GM08714 (cell line): ENCODE data around the gene NOSTRIN.
"Not testable (repeated sequence)": the region's sequence is repeated elsewhere in the genome, so short reads cannot be mapped to it uniquely, and the experiment has no call there.

Source experiments
- H3K4me3 ChIP-seq: fragments of 200-500 bp; sonication (Bioruptor generic); 2 replicates; pipeline ENCODE4 v1.5.1; 2014; ENCODE audit warnings: mild to moderate bottlenecking, low read length, inconsistent platforms
- ZNF274 ChIP-seq: IDR thresholded peaks from 2 replicates; pipeline ENCODE4 v1.6.1; 2012; ENCODE audit warnings: mild to moderate bottlenecking, low read depth, low read length

Gene NOSTRIN

GRCh38 chr2:168858146-168858545, 55.7 kb downstream of the NOSTRIN start:
- TF ChIP-seq ZNF274, result no peak

DNA sequence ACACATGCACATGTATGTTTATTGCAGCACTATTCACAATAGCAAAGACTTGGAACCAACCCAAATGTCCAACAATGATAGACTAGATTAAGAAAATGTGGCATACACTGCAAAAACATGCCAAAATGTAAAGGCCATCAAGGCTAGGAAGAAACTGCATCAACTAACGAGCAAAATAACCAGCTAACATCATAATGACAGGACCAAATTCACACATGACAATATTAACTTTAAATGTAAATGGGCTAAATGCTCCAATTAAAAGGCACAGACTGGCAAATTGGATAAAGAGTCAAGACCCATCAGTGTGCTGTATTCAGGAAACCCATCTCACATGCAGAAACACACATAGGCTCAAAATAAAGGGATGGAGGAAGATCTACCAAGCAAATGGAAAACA, 64.7 kb downstream of the NOSTRIN start:
- not testable (repeated sequence) for H3K4me3 ChIP-seq

More at GRCh38 chr2:168858146-168858545, 55.7 kb downstream of the NOSTRIN start:
- no peak overlapping the region for H3K4me3 ChIP-seq

DNA sequence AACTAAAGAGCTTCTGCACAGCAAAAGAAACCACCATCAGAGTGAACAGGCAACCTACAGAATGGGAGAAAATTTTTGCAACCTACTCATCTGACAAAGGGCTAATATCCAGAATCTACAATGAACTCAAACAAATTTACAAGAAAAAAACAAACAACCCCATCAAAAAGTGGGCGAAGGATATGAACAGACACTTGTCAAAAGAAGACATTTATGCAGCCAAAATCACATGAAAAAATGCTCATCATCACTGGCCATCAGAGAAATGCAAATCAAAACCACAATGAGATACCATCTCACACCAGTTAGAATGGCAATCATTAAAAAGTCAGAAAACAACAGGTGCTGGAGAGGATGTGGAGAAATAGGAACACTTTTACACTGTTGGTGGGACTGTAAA, 67.9 kb downstream of the NOSTRIN start:
- H3K4me3 ChIP-seq, result not testable (repeated sequence)

DNA sequence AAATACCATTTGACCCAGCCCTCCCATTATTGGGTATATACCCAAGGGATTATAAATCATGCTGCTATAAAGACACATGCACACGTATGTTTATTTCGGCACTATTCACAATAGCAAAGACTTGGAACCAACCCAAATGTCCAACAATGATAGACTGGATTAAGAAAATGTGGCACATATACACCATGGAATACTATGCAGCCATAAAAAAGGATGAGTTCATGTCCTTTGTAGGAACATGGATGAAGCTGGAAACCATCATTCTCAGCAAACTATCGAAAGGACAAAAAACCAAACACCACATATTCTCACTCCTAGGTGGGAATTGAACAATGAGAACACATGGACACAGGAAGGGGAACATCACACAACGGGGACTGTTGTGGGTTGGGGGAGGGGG, 68.4 kb downstream of the NOSTRIN start:
- not testable (repeated sequence) for H3K4me3 ChIP-seq

DNA sequence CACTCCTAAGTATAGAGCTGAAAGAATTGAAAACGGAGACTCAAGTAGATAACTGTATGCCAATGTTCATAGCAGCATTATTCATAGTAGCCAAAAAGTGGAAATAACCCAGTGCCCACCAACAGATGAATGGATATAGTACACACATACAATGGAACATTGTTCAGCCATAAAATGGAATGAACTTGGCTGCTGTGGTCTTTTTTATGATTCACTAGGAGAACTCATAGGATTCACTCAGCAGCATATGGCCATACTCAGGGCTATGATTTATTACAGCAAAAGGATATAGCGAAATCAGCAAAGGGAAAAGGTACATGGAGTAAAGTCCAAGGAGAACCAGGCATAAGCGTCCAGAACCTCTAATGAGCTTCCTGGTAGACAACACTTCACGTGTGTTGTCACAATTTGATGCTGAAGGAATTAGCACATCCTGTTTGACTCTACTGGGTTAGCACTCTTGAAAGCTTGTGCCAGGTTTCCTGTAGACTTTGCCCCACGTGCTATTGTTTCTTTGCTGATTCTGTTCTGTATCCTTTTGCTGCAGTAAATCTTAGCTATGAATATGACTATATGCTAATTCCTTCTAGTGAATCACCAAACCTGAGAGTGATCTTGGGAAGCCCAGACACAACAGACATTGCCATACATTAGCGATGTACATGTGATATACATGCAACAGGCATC, 72.1 kb downstream of the NOSTRIN start:
- no peak overlapping the region for H3K4me3 ChIP-seq
- no peak for TF ChIP-seq ZNF274

GRCh38 chr2:168882163-168882562, 79.7 kb downstream of the NOSTRIN start:
- not testable (repeated sequence) for H3K4me3 ChIP-seq

DNA sequence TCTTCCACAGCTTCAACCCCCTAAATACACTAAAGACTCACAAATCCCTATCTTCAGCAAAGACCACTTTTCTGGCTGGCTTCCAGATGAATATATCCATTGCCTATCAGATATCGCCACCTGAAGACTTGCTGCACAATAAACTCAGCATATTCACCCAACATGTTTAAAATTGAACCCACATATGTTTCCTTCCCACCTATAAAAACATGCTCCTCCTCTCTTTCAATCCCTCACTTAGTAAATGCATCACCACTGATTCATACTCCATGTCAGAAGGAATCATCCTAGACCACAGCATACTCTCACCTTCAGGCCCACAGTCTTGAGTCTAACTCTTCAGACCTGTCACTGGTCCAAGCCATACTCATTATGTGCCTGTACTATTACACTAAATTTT, 82.5 kb downstream of the NOSTRIN start:
- no peak overlapping the region for H3K4me3 ChIP-seq
- TF ChIP-seq ZNF274, result no peak

DNA sequence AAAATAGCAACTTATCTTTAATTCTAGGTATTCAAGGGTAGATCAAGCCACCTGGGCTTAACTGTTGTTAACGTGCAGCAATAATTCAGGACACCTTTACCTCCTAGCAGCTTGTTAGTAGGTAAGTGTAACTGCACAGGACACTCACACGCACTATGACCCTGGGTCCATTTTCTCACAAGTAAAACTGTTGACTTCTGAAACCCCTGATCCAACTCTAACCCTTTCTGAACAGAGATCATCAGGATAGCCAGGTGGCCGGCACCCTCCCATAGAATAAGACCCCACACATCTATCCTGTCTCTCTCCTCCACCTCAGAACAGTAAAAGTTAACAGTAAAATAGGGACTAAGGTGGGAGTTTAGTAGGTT, 87.2 kb downstream of the NOSTRIN start:
- no peak for TF ChIP-seq ZNF274
- peak overlapping the region; percentile 86 for H3K4me3 ChIP-seq

GRCh38 chr2:168890006-168890782, 87.8 kb downstream of the NOSTRIN start, which contains the start of gene SPC25:
TSS of gene SPC25 (minus strand) at chr2:168890430. CDS start at chr2:168889519, 911 bp downstream.
- no peak for TF ChIP-seq ZNF274

GRCh38 chr2:168892327-168892726, 89.9 kb downstream of the NOSTRIN start:
- TF ChIP-seq ZNF274, result no peak
- H3K4me3 ChIP-seq, result no peak overlapping the region

More at GRCh38 chr2:168890006-168890782, 87.8 kb downstream of the NOSTRIN start, which contains the start of gene SPC25:
- peak within 1 kb of the TSS; percentile 86 for H3K4me3 ChIP-seq

GRCh38 chr2:168894101-168894500, 91.7 kb downstream of the NOSTRIN start:
- H3K4me3 ChIP-seq, result no peak overlapping the region
- TF ChIP-seq ZNF274, result no peak

DNA sequence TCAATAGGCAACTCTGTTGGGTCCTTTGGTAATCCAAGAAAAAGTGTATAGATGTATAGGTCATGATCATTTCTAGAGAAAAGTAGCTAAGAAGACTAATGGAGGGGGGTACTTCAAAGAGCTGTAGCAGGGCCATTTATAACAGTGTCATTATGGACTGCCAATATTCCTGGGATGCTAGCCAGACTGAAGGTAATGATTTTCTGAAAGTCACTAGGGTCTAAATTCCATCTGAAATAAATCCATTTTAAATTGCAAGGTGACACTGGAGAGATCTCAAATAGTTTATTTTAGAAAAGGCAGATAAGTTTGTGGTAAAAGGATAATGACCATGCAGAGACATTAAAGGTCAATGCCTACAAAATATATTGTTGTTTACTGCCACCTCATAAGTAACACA, 92.3 kb downstream of the NOSTRIN start:
- TF ChIP-seq ZNF274, result no peak
- no peak overlapping the region for H3K4me3 ChIP-seq

- TF ChIP-seq ZNF274, result no peak
- H3K4me3 ChIP-seq, result no peak overlapping the region
These were observed 93.3 kb downstream of the NOSTRIN start for GRCh38 chr2:168895771-168896170.

DNA sequence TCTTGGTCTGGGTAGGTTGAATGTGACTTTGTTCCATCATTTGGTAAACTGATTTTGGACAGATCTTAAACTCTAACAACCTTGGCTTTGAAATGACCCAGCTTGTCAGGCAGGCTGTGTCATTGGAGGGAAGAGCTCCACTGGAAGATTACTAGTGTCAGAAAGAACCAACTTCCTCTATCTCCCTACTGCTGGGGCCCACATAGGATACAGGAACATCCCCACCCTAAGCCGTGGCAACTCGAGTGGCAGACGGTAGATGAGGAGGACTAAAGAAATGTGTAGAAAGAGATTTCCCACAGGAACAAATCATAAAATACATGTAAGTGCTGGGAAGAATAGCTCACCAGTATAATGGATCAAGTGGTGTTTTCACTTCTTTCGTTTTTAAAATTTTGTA, 94.3 kb downstream of the NOSTRIN start:
- TF ChIP-seq ZNF274, result no peak
- no peak overlapping the region for H3K4me3 ChIP-seq

GRCh38 chr2:168897449-168897848, 95.0 kb downstream of the NOSTRIN start:
- TF ChIP-seq ZNF274, result no peak
- no peak overlapping the region for H3K4me3 ChIP-seq

DNA sequence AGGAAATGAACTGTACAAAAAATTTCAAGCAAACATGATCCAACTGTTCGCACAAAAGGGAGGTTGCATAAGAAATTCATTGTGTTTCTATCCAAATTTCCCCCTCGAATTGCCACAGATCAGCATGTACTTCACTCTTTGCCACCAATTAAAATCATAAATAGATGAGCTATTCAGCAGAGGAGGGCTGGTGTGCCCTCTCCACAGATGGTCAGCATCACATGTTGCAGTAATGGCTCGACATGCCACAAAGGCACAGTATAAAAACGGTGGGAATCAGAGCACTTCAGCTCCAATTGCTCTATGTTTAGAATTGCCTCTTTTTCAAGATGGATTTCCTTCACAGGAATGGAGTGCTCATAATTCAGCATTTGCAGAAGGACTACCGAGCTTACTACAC, 98.6 kb downstream of the NOSTRIN start, which contains the start of gene G6PC2:
Gene G6PC2, plus strand, starts transcription at position 289 of the 400 bp plus-strand sequence. Its CDS starts 41 bp downstream, at position 330.
- TF ChIP-seq ZNF274, result no peak
- H3K4me3 ChIP-seq, result no peak within 1 kb of the TSS
